Stimulated activated naive B cell treated with anti-CD40 and anti-IgM and Interleukin-4, amounts not matched to agents 10 μg/mL and 1 μg/mL and 100 μg/mL, for 72 hours (primary cell): ENCODE measurements around the gene FAM204A.

Experiments used
- ATAC-seq, 2 donors: fragments of 150-1000 bp; cut with Tn5 transposase; replicated peaks; 2 replicates each; pipeline ENCODE4 v1.10.0; 2021; ENCODE audit warnings: moderate library complexity in 1 of 2
- DNase-seq: peaks from one replicate; pipeline ENCODE4 v3.0.0; 2021
- H3K27ac Mint-ChIP-seq: one replicate; pipeline ENCODE4 v1.8.0; 2022; ENCODE audit warnings: mild to moderate bottlenecking, mixed read lengths
- H3K27me3 Mint-ChIP-seq, 2 donors: one replicate each; pipeline ENCODE4 v1.8.0; 2022; ENCODE audit warnings: mixed read lengths in 2 of 2
- H3K36me3 Mint-ChIP-seq, 2 donors: one replicate each; pipeline ENCODE4 v1.8.0; 2022; ENCODE audit warnings: mixed read lengths in 2 of 2, mild to moderate bottlenecking in 1 of 2
- H3K4me1 Mint-ChIP-seq, 2 donors: one replicate each; pipeline ENCODE4 v1.8.0; 2022; ENCODE audit warnings: mixed read lengths in 2 of 2, mild to moderate bottlenecking in 1 of 2
- H3K4me3 Mint-ChIP-seq, 2 donors: one replicate each; pipeline ENCODE4 v1.8.0; 2022; ENCODE audit warnings: mild to moderate bottlenecking in 2 of 2, mixed read lengths in 2 of 2, moderate library complexity in 1 of 2
- H3K9me3 Mint-ChIP-seq, 2 donors: one replicate each; pipeline ENCODE4 v1.8.0; 2022; ENCODE audit warnings: mixed read lengths in 2 of 2, mild to moderate bottlenecking in 1 of 2

FAM204A gene

DNA sequence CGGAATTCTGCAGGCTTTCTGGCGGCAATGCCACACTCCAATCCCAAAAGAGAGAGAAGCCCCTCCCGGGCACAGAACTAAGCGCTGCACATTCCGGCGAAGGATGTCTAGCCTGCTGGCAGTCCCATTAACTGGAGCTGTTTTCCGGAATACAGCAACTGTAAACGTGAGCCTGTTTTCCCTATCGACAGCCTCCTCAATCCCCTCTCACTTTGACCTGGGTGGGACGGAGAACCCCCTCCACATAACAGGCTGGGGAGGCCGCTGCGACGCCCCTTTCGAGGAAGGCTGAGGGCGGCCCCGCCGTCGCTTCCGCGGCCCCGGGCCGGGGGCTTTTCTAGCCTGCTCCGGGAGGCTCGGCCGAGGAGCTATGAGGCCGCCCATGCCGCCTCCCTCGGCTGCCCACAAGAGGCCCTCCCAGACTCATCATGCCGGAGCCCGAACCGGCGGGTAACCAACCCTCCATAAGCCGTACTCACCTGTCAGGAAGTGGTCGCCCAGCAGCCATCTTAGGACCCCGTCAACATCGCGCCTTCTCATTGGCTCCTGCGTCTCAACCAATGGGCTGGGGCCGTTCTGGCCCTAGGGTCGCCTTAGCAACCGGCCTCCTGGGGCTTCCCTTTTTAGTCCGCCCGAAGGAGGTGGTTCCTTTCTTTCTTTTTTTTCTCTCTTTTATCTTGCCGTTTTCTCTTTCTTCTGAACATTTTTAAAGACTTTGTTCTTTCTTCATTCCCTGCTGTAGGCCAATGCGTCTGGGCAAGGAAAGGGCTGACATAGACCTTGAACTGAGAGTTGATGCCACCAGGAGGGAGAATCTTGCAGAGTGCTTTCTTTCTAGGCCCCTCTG is at the start of gene FAM204A:
FAM204A (minus strand) TSS at position 534 of the 847 bp plus-strand sequence. CDS start 5,909 bp downstream, outside the sequence.
- Mint-ChIP-seq H3K27ac (peak within 1 kb of the TSS; percentile 98), H3K4me1 (peaks cover 11 to 33% of the 10 kb centered on the region in 2 donors), H3K36me3 (no peaks in the 10 kb centered on the region), H3K9me3 (no peaks in the 10 kb centered on the region), H3K27me3 (no peaks in the 10 kb centered on the region), H3K4me3 (peak within 1 kb of the TSS; percentile 94 to 97)
- ATAC-seq (peak; percentile 100), DNase-seq (peak; percentile 94)

DNA sequence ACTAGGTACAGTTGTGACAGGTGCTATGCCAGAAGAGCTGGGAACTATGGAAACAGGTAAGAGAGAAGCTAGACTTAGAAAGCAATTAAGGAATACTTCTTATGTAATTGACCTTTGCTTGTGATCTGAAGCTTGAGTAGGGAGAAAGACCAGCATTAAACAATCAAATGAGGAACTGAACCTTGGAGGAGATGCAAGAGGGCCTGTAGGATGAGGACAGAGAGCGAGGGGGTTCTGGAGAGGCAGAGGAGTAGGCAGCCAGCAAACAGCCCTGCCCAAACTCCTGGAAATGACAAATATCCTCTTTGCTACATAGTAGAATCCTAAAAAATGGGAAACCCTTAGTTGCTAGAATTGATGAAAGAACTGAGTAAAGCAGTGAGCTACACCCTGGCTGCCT is 41.6 kb upstream of the FAM204A start:
- H3K27me3 Mint-ChIP-seq: peaks cover 42 to 44% of the 10 kb centered on the region in 2 donors
- no peaks in the 10 kb centered on the region for H3K36me3 Mint-ChIP-seq
- H3K27ac Mint-ChIP-seq: no peak overlapping the region
- H3K9me3 Mint-ChIP-seq: no peaks in the 10 kb centered on the region
- H3K4me1 Mint-ChIP-seq: peaks cover 0 to 4% of the 10 kb centered on the region in 2 donors
- ATAC-seq (no peak), DNase-seq (no peak)
- H3K4me3 Mint-ChIP-seq: no peak overlapping the region

DNA sequence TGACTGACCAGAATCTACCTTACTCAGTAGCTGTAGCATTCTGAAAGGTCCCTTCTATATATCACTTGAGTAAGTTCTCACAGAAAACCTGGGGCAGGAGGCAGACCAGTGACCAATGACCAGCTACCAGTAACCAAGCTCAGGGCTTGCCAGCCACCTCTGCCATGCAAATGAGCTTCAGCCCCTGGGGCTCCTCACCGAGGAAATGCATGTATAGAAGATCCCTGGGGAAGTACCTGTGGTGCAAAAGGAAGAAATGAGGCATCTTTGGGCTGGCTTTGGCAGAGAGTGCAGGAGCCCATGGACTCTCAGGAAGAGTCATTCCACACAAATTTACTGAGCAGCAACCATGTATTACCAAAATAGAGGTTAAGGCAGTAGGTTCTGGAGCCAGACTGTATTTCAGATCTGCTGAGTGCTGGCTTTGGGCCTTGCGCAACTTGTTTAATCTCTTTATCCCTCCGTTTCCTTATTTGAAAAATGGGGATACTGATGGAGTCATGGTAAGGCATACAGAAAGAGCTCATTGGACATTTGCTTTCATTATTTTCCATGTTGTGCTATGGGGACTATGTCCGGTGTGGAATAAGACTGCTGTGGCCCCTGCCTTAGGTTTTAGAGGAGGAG is 41.1 kb upstream of the FAM204A start:
- H3K27ac Mint-ChIP-seq: no peak overlapping the region
- peaks cover 0 to 4% of the 10 kb centered on the region in 2 donors for H3K4me1 Mint-ChIP-seq
- no peaks in the 10 kb centered on the region for H3K36me3 Mint-ChIP-seq
- H3K27me3 Mint-ChIP-seq: peaks cover 42 to 48% of the 10 kb centered on the region in 2 donors
- H3K4me3 Mint-ChIP-seq: no peak overlapping the region
- ATAC-seq (peak in 1 of 2 donors; percentile 38), DNase-seq (no peak)
- H3K9me3 Mint-ChIP-seq: no peaks in the 10 kb centered on the region

DNA sequence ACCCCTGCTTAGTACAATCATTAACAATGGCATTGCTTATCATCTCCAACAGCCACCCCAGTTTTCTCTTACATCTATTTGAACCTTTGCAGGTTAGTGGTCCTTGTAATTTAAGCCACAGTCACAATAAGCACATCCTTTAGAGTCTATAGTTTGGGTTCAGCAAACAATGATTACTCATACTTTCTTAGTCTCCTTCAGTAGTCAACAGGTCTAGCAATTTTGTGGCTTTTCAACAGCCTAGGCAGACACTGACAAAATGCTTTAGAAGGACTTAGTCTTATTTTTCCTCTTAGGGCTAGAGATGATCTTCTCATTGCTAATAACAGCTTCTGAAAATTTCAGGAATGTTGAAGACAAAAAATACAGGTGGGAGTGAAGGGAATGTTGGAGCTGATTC is 32.3 kb upstream of the FAM204A start:
- Mint-ChIP-seq H3K9me3 (no peaks in the 10 kb centered on the region), H3K27me3 (peaks cover 29 to 34% of the 10 kb centered on the region in 2 donors), H3K4me3 (no peak overlapping the region), H3K4me1 (no peaks in the 10 kb centered on the region), H3K27ac (no peak overlapping the region), H3K36me3 (no peaks in the 10 kb centered on the region)
- ATAC-seq (no peak), DNase-seq (no peak)

DNA sequence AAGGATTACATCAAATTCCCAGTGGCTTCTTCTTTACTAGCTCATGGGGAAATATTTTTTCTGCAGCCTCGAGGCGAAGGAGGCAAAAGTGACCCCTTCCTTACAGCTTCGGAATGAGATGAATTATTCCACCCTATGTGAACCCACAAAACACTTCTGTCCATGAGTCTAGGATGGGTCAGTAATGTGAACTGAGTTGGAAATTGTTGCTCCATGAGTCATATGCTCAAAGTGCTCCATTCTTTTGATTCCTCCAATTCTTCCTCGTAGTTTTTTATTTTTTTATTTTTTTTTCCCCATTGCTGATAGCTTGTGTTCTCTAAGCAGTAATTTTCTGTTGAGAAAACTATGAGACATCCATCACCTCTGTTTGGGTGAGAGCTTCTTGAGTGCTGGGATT is 31.7 kb upstream of the FAM204A start:
- no peaks in the 10 kb centered on the region for H3K36me3 Mint-ChIP-seq
- DNase-seq (no peak), ATAC-seq (no peak)
- H3K4me3 Mint-ChIP-seq: no peak overlapping the region
- H3K27ac Mint-ChIP-seq: no peak overlapping the region
- H3K27me3 Mint-ChIP-seq: peaks cover 27 to 30% of the 10 kb centered on the region in 2 donors
- no peaks in the 10 kb centered on the region for H3K4me1 Mint-ChIP-seq
- no peaks in the 10 kb centered on the region for H3K9me3 Mint-ChIP-seq

DNA sequence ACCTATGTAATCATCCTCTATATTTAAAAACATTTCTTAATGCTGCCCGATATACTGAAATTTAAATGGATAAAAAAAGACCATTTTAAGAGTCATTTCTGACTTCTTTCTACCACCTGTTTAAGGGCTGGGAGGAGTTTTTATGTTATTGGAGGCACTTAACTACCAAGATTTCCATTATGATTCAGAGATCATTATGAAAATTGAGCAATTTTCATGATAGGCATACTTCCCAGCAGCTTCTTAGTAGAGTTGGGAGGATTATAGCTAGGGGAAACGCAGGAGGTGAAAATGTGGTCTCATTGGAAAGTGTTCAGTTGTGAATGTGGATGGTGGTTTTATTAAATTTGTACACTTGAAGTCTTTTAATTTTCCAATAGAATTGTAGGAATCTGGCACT is 28.4 kb upstream of the FAM204A start:
- H3K36me3 Mint-ChIP-seq: no peaks in the 10 kb centered on the region
- DNase-seq (no peak), ATAC-seq (no peak)
- H3K4me3 Mint-ChIP-seq: no peak overlapping the region
- H3K27ac Mint-ChIP-seq: no peak overlapping the region
- H3K4me1 Mint-ChIP-seq: no peaks in the 10 kb centered on the region
- H3K9me3 Mint-ChIP-seq: peaks cover 3 to 4% of the 10 kb centered on the region in 2 donors
- H3K27me3 Mint-ChIP-seq: peaks cover 20 to 23% of the 10 kb centered on the region in 2 donors

DNA sequence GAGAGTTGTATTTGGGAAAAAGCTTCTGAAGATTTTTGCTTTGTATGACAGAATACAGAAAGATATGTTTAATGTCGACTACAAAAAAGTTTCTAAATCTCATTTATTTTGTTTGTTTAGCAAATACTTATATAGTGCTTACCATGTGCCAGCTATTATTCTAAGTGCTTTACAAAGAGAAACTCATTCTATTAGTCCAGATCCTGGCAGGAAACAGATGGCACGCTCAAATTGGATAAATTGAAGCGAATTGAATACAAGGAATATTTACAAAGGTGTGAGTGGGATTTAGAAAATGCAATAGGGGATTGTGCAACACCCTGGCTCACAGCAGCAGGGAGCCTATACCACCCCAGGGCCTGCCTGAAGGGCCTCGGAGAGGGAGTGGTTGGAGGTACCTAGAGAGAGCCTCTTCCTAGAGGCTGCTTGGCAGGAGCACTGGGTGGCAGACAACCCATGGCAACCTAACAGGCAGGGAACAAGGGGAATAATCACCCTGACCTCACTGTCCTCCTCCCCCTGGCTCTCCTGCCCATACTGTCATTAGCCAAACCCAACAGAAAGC is 27.6 kb upstream of the FAM204A start:
- ATAC-seq: no peak

DNA sequence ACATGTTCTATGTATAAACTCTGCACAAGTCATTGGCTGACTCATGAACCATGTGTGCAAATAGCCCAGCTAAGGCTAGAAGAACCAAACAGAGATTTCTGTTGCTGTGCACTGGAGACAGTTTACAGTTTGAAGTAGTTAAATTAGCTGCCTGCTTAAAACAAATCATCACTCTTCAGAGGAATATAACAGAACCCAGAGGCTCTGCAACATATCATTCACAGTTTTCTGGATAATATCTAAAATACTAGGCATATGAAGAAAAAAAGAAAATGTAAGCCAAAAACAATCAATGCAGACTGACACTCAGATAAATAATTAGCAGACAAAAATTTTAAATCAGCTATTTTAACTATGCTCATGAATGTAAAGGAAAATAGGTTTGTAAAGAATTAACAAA is 23.6 kb upstream of the FAM204A start:
- Mint-ChIP-seq H3K9me3 (peaks cover 9 to 10% of the 10 kb centered on the region in 2 donors), H3K4me1 (no peaks in the 10 kb centered on the region), H3K27ac (no peak overlapping the region), H3K27me3 (peaks cover 19 to 28% of the 10 kb centered on the region in 2 donors), H3K36me3 (no peaks in the 10 kb centered on the region), H3K4me3 (no peak overlapping the region)
- no peak for DNase-seq
- ATAC-seq: no peak

More for the DNA sequence above, 27.6 kb upstream of the FAM204A start:
- Mint-ChIP-seq H3K9me3 (peaks cover 8 to 9% of the 10 kb centered on the region in 2 donors), H3K36me3 (no peaks in the 10 kb centered on the region), H3K4me3 (no peak overlapping the region), H3K27me3 (peaks cover 21 to 27% of the 10 kb centered on the region in 2 donors), H3K4me1 (no peaks in the 10 kb centered on the region), H3K27ac (no peak overlapping the region)
- DNase-seq: no peak

DNA sequence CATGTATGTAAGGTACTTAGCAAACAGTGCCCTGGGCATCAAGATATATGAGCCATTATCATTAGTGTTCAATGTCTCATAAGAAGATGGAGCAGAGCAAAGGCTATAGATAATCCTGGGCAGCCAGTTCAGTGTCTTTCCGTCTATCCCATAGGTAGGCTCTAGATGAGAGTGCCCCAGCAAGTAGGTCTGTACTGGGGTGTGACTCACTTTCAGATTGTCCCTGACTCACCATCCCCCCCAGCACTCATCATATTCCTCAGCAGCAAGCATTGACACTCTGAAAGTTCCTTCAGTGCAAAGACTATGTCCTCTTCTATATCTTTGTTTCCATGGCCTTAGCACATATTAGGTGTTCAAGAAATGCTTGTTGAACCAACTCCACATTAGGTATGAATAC is 20.0 kb upstream of the FAM204A start:
- Mint-ChIP-seq H3K4me1 (no peaks in the 10 kb centered on the region), H3K36me3 (no peaks in the 10 kb centered on the region), H3K4me3 (no peak overlapping the region), H3K27ac (no peak overlapping the region), H3K9me3 (peaks cover 9% of the 10 kb centered on the region in 2 donors), H3K27me3 (peaks cover 9 to 23% of the 10 kb centered on the region in 2 donors)
- ATAC-seq: no peak
- no peak for DNase-seq

DNA sequence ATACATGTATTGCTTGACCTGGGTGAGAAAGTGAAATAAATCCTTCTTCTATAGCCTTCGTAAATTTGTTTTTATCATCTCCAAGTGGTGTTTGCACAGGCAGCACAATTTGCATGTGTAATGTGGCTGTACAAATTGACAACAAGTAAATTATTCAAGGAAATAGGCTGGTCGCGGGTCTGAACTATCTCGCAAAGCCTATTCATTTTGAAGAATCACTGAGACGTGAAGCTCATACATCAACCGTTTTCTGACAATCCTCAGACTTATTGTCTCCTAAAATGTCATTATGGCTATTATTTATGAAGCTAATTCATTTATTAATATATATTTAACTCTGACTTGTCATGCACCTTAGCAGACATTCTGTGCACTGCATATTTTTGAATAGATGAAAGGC is 16.2 kb upstream of the FAM204A start:
- DNase-seq (no peak), ATAC-seq (no peak)
- Mint-ChIP-seq H3K27ac (no peak overlapping the region), H3K4me1 (no peaks in the 10 kb centered on the region), H3K27me3 (peaks cover 22 to 32% of the 10 kb centered on the region in 2 donors), H3K36me3 (no peaks in the 10 kb centered on the region), H3K9me3 (no peaks in the 10 kb centered on the region), H3K4me3 (no peak overlapping the region)

DNA sequence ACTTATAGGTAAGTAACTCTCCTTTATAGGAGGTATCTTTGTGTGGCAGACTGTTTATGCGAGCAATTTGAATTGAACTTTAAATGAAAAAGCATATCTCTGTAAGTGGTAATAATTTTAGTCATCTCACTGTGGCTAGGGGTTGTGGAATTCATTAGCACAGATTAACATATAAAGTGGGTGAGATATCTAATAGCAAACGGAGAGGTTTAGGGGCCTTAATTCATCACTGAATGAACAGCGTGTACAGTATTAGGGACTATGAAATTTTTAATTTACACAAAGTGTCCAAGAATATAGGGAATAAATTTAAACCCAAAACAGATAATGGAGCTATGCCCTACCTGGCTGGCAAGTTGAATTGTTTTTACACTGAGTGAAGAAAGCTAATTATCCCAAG is 15.7 kb upstream of the FAM204A start:
- H3K27ac Mint-ChIP-seq: no peak overlapping the region
- no peaks in the 10 kb centered on the region for H3K9me3 Mint-ChIP-seq
- no peak for ATAC-seq
- no peaks in the 10 kb centered on the region for H3K36me3 Mint-ChIP-seq
- H3K27me3 Mint-ChIP-seq: peaks cover 19 to 33% of the 10 kb centered on the region in 2 donors
- no peaks in the 10 kb centered on the region for H3K4me1 Mint-ChIP-seq
- DNase-seq: no peak
- no peak overlapping the region for H3K4me3 Mint-ChIP-seq

DNA sequence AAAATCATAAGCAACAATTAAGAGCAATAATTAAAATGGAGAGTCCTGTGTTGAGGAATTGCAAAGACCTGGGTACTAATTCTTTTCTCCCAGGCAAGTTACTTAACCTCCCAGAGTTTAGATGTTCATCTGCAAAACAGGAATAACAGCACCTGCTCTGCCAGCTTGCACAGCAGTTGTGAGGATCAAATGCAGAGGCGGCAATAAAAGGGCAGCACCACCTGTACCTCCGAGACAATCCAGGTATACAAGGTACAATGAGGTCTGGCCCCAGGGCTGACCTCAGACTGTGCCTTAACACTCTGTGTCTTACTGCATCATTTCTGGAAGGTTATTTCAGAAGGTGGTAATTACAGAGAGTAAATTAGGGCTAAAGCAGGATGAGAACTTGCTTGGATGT is 14.5 kb upstream of the FAM204A start:
- DNase-seq: no peak
- no peak for ATAC-seq
- Mint-ChIP-seq H3K36me3 (no peaks in the 10 kb centered on the region), H3K9me3 (no peaks in the 10 kb centered on the region), H3K27ac (no peak overlapping the region), H3K4me1 (no peaks in the 10 kb centered on the region), H3K4me3 (no peak overlapping the region), H3K27me3 (peaks cover 18 to 41% of the 10 kb centered on the region in 2 donors)

DNA sequence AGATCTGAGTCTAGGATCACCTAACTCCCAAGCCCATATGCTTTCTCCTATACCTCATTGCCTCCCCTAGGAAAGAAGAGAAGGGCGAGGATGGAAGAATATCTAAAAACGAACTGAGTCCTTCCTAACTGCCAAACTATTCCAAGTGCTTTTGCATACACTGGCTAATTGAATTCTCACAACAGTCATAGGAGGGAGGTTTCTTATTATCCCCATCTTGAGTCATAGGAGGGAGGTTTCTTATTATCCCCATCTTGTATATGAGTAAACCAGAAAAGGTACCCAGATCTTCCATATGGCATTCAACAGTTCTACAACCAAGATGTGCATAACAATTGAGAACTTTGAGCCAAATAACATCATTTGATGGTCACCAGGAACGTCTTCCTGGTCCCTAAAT is 13.1 kb upstream of the FAM204A start:
- DNase-seq: no peak
- Mint-ChIP-seq H3K4me3 (no peak overlapping the region), H3K4me1 (no peaks in the 10 kb centered on the region), H3K27ac (no peak overlapping the region), H3K9me3 (peaks cover 0 to 3% of the 10 kb centered on the region in 2 donors), H3K27me3 (peaks cover 24 to 47% of the 10 kb centered on the region in 2 donors), H3K36me3 (no peaks in the 10 kb centered on the region)
- ATAC-seq: no peak

DNA sequence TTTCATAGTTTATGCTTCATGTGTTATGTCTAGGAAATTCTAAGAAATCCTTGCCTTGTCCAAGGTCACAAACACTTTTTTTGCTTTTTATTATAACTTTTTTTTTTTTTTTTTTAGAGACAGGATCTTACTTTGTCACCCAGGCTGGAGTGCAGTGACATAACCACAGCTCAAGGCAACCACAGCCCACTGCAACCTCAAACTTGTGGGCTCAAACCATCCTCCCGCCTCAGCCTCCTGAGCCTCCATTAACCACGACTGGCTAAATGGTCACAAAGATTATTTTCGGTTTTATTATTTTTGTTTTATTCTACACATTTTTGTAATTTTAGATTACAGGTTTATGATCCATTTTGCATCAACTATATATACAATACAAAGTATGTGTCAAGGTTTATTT is 7.1 kb upstream of the FAM204A start:
- H3K4me1 Mint-ChIP-seq: no peaks in the 10 kb centered on the region
- H3K27ac Mint-ChIP-seq: no peak overlapping the region
- no peaks in the 10 kb centered on the region for H3K36me3 Mint-ChIP-seq
- peaks cover 0 to 3% of the 10 kb centered on the region in 2 donors for H3K9me3 Mint-ChIP-seq
- H3K27me3 Mint-ChIP-seq: peaks cover 14 to 25% of the 10 kb centered on the region in 2 donors
- DNase-seq (no peak), ATAC-seq (no peak)
- no peak overlapping the region for H3K4me3 Mint-ChIP-seq

DNA sequence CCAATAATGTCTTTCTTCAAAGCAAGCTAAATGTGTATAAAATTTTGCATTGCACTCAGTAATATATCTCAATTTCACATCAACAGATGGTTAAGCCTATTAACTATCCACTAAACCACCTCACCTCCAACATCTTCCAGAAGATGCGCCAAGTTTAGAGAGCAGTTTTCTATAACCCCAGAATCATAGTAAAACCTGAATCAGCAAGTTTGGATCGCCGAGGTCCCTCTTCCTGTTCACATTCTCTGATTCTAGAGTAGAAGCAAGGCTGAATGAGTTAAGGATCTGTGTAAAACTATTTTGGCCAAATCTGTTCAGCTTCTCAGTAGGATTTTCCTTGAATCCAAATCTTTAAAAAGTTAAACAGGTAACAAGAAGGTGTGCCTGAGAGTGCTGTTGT is 1.4 kb upstream of the FAM204A start:
- no peaks in the 10 kb centered on the region for H3K36me3 Mint-ChIP-seq
- H3K4me3 Mint-ChIP-seq: no peak overlapping the region
- no peak for ATAC-seq
- peaks cover 8 to 23% of the 10 kb centered on the region in 2 donors for H3K4me1 Mint-ChIP-seq
- H3K9me3 Mint-ChIP-seq: no peaks in the 10 kb centered on the region
- DNase-seq: no peak
- H3K27me3 Mint-ChIP-seq: no peaks in the 10 kb centered on the region
- H3K27ac Mint-ChIP-seq: no peak overlapping the region
